Progenitor cell of endocrine pancreas (in vitro differentiated cells): ENCODE measurements around the gene ADAMTS9. TPM values are rescaled to one million over a fixed set of nuclear protein-coding genes. Genes with fewer than 3 reads are reported as not detected.

ENCODE experiments used
- DNase-seq: peaks from one replicate; pipeline ENCODE4 v3.0.0; 2021; ENCODE audit warnings: low spot score; ENCODE audit not compliant: unreplicated experiment
- H3K27ac Mint-ChIP-seq: 2 replicates; pipeline ENCODE4 v1.8.0; 2021; ENCODE audit warnings: mild to moderate bottlenecking, moderate library complexity, mixed read lengths
- H3K27me3 Mint-ChIP-seq: 2 replicates; pipeline ENCODE4 v1.8.0; 2021; ENCODE audit warnings: mixed read lengths
- H3K36me3 Mint-ChIP-seq: 2 replicates; pipeline ENCODE4 v1.8.0; 2022; ENCODE audit warnings: mixed read lengths; ENCODE audit not compliant: insufficient read depth
- H3K4me1 Mint-ChIP-seq: 2 replicates; pipeline ENCODE4 v1.8.0; 2021; ENCODE audit warnings: low read depth, mixed read lengths
- H3K4me3 Mint-ChIP-seq: 2 replicates; pipeline ENCODE4 v1.8.0; 2021; ENCODE audit warnings: low read depth, mild to moderate bottlenecking, moderate library complexity, mixed read lengths
- H3K9me3 Mint-ChIP-seq: 2 replicates; pipeline ENCODE4 v1.8.0; 2021; ENCODE audit warnings: low read depth, mixed read lengths
- CTCF ChIP-seq: fragments of 200-600 bp; sonication (generic); IDR thresholded peaks from one replicate; pipeline ENCODE4 v1.5.0; 2021; ENCODE audit warnings: antibody characterized with exemption, mild to moderate bottlenecking; ENCODE audit not compliant: unreplicated experiment
- total RNA-seq: library from RNA; stranded (reverse); gene quantifications from 2 replicates; pipeline ENCODE4 v1.2.1, GENCODE V29; 2021

Gene ADAMTS9
- total RNA-seq, 1 donor from 2014 or later: 54.2 TPM

GRCh38 chr3:64496786-64497490, 190.9 kb downstream of the ADAMTS9 start:
- no peak for TF ChIP-seq CTCF
- no peak overlapping the region for H3K27ac Mint-ChIP-seq
- H3K4me1 Mint-ChIP-seq: peaks cover 30% of the 10 kb centered on the region
- no peaks in the 10 kb centered on the region for H3K27me3 Mint-ChIP-seq
- DNase-seq: no peak
- no peaks in the 10 kb centered on the region for H3K9me3 Mint-ChIP-seq
- no peaks in the 10 kb centered on the region for H3K36me3 Mint-ChIP-seq
- H3K4me3 Mint-ChIP-seq: no peak overlapping the region

- Mint-ChIP-seq H3K27me3 (no peaks in the 10 kb centered on the region), H3K36me3 (no peaks in the 10 kb centered on the region), H3K4me1 (peaks cover 30% of the 10 kb centered on the region), H3K4me3 (no peak overlapping the region), H3K27ac (no peak overlapping the region), H3K9me3 (no peaks in the 10 kb centered on the region)
- no peak for DNase-seq
- no peak for TF ChIP-seq CTCF
These were observed 191.9 kb downstream of the ADAMTS9 start for GRCh38 chr3:64495781-64496334.

GRCh38 chr3:64495121-64495780, 192.5 kb downstream of the ADAMTS9 start:
- no peak overlapping the region for H3K27ac Mint-ChIP-seq
- peaks cover 37% of the 10 kb centered on the region for H3K4me1 Mint-ChIP-seq
- DNase-seq: no peak
- H3K27me3 Mint-ChIP-seq: no peaks in the 10 kb centered on the region
- no peaks in the 10 kb centered on the region for H3K36me3 Mint-ChIP-seq
- no peak for TF ChIP-seq CTCF
- no peaks in the 10 kb centered on the region for H3K9me3 Mint-ChIP-seq
- no peak overlapping the region for H3K4me3 Mint-ChIP-seq

- TF ChIP-seq CTCF: no peak
- Mint-ChIP-seq H3K27me3 (no peaks in the 10 kb centered on the region), H3K36me3 (no peaks in the 10 kb centered on the region), H3K4me1 (peaks cover 43% of the 10 kb centered on the region), H3K9me3 (no peaks in the 10 kb centered on the region), H3K4me3 (no peak overlapping the region), H3K27ac (no peak overlapping the region)
- DNase-seq: no peak
These were observed 193.3 kb downstream of the ADAMTS9 start for GRCh38 chr3:64494526-64494925.

- Mint-ChIP-seq H3K9me3 (no peaks in the 10 kb centered on the region), H3K4me1 (peaks cover 46% of the 10 kb centered on the region)
These were observed 194.7 kb downstream of the ADAMTS9 start for GRCh38 chr3:64493149-64493548.

More at GRCh38 chr3:64493149-64493548, 194.7 kb downstream of the ADAMTS9 start:
- Mint-ChIP-seq H3K27me3 (no peaks in the 10 kb centered on the region), H3K27ac (no peak overlapping the region), H3K36me3 (no peaks in the 10 kb centered on the region), H3K4me3 (no peak overlapping the region)
- TF ChIP-seq CTCF: no peak
- DNase-seq: no peak
